ENCODE data around the gene SLC25A48. TPM values are rescaled to one million over a fixed set of nuclear protein-coding genes. Genes with fewer than 3 reads are reported as not detected.

The SLC25A48 gene
- total RNA-seq, 1 donor from 2014 or later, result not detected

DNA sequence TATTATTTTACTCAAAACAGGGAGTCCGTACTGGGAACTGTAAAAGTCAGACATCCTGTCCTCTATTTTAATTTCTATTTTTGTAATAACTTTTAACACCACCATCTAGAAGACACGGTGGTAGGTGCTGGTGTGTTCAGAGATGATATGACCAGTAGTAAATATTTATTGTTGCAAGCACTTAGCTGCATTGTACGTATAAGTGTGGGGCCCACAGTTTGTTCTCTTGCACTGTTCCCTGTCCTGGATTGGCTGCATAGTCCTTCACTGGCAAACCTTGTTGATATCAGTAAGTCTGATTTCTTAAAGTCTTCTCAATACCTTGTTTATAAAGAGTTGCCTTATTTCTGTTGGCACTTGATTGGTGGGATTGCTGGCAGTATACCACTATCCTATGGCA, 85.7 kb downstream of the SLC25A48 start:
- no peak overlapping the region for H3K4me3 Mint-ChIP-seq (ENCODE audit: unreplicated experiment)

GRCh38 chr5:135921388-135921787, 86.9 kb downstream of the SLC25A48 start:
- DNase-seq (ENCODE audit: low spot score), result no peak
- H3K9me3 Mint-ChIP-seq (ENCODE audit: unreplicated experiment), result no peaks in the 10 kb centered on the region
- no peak for TF ChIP-seq CTCF (IDR thresholded peaks at IDR 0.05; ENCODE audit: unreplicated experiment)
- H3K27me3 Mint-ChIP-seq (ENCODE audit: unreplicated experiment), result peaks cover 4% of the 10 kb centered on the region
- no peak overlapping the region for H3K4me3 Mint-ChIP-seq (ENCODE audit: unreplicated experiment)
- no peak overlapping the region for H3K27ac Mint-ChIP-seq (ENCODE audit: unreplicated experiment)
- H3K4me1 Mint-ChIP-seq (ENCODE audit: unreplicated experiment), result no peaks in the 10 kb centered on the region
- H3K36me3 Mint-ChIP-seq (ENCODE audit: low read depth, unreplicated experiment), result no peaks in the 10 kb centered on the region

More for the DNA sequence above, 85.7 kb downstream of the SLC25A48 start:
- Mint-ChIP-seq H3K36me3 (ENCODE audit: low read depth, unreplicated experiment) (no peaks in the 10 kb centered on the region), H3K27me3 (ENCODE audit: unreplicated experiment) (peaks cover 2% of the 10 kb centered on the region), H3K27ac (ENCODE audit: unreplicated experiment) (no peak overlapping the region), H3K4me1 (ENCODE audit: unreplicated experiment) (no peaks in the 10 kb centered on the region), H3K9me3 (ENCODE audit: unreplicated experiment) (no peaks in the 10 kb centered on the region)
- no peak for TF ChIP-seq CTCF (IDR thresholded peaks at IDR 0.05; ENCODE audit: unreplicated experiment)
- DNase-seq (ENCODE audit: low spot score), result no peak

DNA sequence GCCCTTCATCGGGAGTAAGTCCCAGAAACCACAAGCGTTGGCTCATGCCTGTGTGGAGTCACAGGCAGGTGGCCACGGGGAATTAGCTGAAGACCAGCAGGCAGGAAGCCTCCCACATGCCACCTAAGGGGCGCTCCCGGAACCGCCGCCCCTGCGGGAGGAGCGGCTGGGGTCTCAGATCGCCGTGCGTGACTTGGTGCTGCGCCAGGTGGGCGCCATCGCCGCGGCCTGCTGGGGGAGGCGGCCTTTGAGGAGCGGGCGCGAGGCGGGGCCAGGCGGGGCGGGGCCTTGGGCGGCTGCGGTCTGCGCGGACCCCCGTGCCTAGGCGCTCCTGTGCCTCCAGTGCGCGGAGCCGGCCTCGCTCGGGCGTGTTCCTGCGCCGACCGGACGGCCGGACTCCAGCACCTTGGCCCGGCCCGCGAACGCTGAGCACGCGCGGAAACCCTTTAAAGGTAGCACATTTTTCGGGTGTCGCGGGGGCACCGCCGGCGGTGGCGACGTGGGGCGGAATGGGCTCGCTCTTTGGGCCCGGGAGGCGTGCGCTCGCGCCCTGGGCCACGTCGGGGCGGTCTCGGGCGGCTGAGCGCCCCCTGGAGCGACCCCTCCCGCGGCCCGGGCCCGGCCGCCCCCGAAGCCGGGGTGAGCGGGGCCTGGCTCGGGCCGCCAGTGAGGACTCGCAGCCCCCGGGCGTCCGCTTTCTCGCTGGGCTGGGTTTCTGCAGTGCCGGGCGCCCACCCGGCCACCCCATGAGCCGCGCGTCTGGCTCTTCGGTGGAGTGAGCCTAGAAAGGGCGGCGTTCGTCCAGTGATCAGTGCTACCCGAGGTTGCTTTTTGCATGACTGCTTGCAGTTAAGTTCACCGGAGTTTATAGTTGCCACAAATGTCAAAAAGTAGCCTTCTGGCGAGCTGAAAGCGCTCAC, 95.8 kb downstream of the SLC25A48 start:
- Mint-ChIP-seq H3K27me3 (ENCODE audit: unreplicated experiment) (peaks cover 6% of the 10 kb centered on the region), H3K4me3 (ENCODE audit: unreplicated experiment) (peak overlapping the region; percentile 80), H3K4me1 (ENCODE audit: unreplicated experiment) (no peaks in the 10 kb centered on the region), H3K36me3 (ENCODE audit: low read depth, unreplicated experiment) (no peaks in the 10 kb centered on the region), H3K27ac (ENCODE audit: unreplicated experiment) (no peak overlapping the region), H3K9me3 (ENCODE audit: unreplicated experiment) (no peaks in the 10 kb centered on the region)
- no peak for TF ChIP-seq CTCF (IDR thresholded peaks at IDR 0.05; ENCODE audit: unreplicated experiment)
- DNase-seq (ENCODE audit: low spot score), result peak; percentile 30

GRCh38 chr5:135930949-135931295, 96.5 kb downstream of the SLC25A48 start:
- no peaks in the 10 kb centered on the region for H3K4me1 Mint-ChIP-seq (ENCODE audit: unreplicated experiment)
- DNase-seq (ENCODE audit: low spot score), result peak; percentile 18
- no peaks in the 10 kb centered on the region for H3K36me3 Mint-ChIP-seq (ENCODE audit: low read depth, unreplicated experiment)
- no peaks in the 10 kb centered on the region for H3K9me3 Mint-ChIP-seq (ENCODE audit: unreplicated experiment)
- TF ChIP-seq CTCF (IDR thresholded peaks at IDR 0.05; ENCODE audit: unreplicated experiment), result no peak
- no peak overlapping the region for H3K27ac Mint-ChIP-seq (ENCODE audit: unreplicated experiment)
- H3K4me3 Mint-ChIP-seq (ENCODE audit: unreplicated experiment), result peak overlapping the region; percentile 80
- peaks cover 6% of the 10 kb centered on the region for H3K27me3 Mint-ChIP-seq (ENCODE audit: unreplicated experiment)

DNA sequence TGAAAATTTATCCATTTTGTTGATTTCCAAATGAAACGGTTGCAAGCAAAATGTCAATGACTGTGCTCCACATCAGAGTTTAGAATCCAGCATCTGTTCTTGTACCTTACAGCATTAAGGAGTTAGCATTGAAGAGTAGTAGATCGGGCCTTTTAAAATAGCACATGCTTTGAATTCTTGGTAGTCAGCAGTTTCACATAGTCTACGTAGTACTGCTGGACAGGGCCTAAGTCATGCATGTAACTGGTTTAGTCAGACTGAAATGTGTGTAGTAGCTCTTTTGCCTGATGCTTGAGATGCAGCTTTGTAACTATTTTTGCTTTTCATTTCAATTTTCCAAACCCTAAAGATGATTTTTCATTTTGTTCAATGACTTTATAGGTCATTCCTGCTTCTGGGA, 100.5 kb downstream of the SLC25A48 start:
- Mint-ChIP-seq H3K27ac (ENCODE audit: unreplicated experiment) (no peak overlapping the region), H3K36me3 (ENCODE audit: low read depth, unreplicated experiment) (no peaks in the 10 kb centered on the region), H3K4me3 (ENCODE audit: unreplicated experiment) (no peak overlapping the region), H3K27me3 (ENCODE audit: unreplicated experiment) (peaks cover 3% of the 10 kb centered on the region), H3K9me3 (ENCODE audit: unreplicated experiment) (no peaks in the 10 kb centered on the region), H3K4me1 (ENCODE audit: unreplicated experiment) (peaks cover 3% of the 10 kb centered on the region)
- no peak for TF ChIP-seq CTCF (IDR thresholded peaks at IDR 0.05; ENCODE audit: unreplicated experiment)
- DNase-seq (ENCODE audit: low spot score), result no peak
